Ishikawa (cell line): ENCODE results near the gene HOXC5.

Experiments
- CEBPB ChIP-seq: IDR thresholded peaks from 2 replicates; pipeline ENCODE4 v1.6.1; 2012
- EGR1 ChIP-seq: IDR thresholded peaks from 2 replicates; pipeline ENCODE4 v1.6.1; 2012
- EP300 ChIP-seq: IDR thresholded peaks from 2 replicates; pipeline ENCODE4 v1.6.1; 2012; ENCODE audit warnings: borderline replicate concordance
- FOXM1 ChIP-seq: IDR thresholded peaks from 2 replicates; pipeline ENCODE4 v1.6.1; 2012; ENCODE audit warnings: low read depth, borderline replicate concordance
- RAD21 ChIP-seq: IDR thresholded peaks from 2 replicates; pipeline ENCODE4 v1.6.1; 2012; ENCODE audit warnings: low read depth
- TAF1 ChIP-seq: IDR thresholded peaks from 2 replicates; pipeline ENCODE4 v1.6.1; 2012; ENCODE audit warnings: low read depth, mild to moderate bottlenecking
- ZBTB7A ChIP-seq: IDR thresholded peaks from 2 replicates; pipeline ENCODE4 v1.6.1; 2012; ENCODE audit warnings: low read depth
- TF ChIP-seq, protein P1 (sequence below): IDR thresholded peaks from 2 replicates; pipeline ENCODE4 v1.6.1; 2012
- TF ChIP-seq, protein P2 (sequence below): IDR thresholded peaks from 2 replicates; pipeline ENCODE4 v1.6.1; 2012; ENCODE audit warnings: low read depth, mild to moderate bottlenecking

DNA sequence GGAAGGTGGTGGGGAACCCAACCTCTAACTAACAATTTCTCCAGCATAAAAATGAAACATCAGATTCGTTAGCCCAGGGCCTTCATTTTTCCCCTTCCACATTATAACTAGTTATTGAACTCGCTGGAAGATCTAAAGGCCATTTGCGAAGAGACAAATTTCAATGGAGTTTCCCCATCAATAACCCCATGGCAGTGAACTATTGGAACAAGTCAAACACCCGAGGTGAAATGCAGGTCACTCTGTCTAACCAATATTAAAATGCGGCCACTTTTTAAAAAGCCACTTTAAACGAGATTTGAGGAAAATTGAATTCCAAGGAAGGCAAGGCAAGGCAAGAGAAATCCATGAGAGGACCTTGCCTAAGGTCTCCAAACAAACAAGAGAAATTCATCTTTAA lies 16.3 kb downstream of the HOXC5 start:
- no peak for TF ChIP-seq EP300
- no peak for TF ChIP-seq FOXM1
- TF ChIP-seq, protein P1, sequence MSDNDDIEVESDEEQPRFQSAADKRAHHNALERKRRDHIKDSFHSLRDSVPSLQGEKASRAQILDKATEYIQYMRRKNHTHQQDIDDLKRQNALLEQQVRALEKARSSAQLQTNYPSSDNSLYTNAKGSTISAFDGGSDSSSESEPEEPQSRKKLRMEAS, result no peak
- no peak for TF ChIP-seq TAF1
- TF ChIP-seq, protein P2, sequence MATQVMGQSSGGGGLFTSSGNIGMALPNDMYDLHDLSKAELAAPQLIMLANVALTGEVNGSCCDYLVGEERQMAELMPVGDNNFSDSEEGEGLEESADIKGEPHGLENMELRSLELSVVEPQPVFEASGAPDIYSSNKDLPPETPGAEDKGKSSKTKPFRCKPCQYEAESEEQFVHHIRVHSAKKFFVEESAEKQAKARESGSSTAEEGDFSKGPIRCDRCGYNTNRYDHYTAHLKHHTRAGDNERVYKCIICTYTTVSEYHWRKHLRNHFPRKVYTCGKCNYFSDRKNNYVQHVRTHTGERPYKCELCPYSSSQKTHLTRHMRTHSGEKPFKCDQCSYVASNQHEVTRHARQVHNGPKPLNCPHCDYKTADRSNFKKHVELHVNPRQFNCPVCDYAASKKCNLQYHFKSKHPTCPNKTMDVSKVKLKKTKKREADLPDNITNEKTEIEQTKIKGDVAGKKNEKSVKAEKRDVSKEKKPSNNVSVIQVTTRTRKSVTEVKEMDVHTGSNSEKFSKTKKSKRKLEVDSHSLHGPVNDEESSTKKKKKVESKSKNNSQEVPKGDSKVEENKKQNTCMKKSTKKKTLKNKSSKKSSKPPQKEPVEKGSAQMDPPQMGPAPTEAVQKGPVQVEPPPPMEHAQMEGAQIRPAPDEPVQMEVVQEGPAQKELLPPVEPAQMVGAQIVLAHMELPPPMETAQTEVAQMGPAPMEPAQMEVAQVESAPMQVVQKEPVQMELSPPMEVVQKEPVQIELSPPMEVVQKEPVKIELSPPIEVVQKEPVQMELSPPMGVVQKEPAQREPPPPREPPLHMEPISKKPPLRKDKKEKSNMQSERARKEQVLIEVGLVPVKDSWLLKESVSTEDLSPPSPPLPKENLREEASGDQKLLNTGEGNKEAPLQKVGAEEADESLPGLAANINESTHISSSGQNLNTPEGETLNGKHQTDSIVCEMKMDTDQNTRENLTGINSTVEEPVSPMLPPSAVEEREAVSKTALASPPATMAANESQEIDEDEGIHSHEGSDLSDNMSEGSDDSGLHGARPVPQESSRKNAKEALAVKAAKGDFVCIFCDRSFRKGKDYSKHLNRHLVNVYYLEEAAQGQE, result no peak
- no peak for TF ChIP-seq ZBTB7A
- no peak for TF ChIP-seq RAD21
- TF ChIP-seq EGR1, result no peak
- TF ChIP-seq CEBPB, result no peak
